ENCODE measurements around the gene CLIC5. TPM values are rescaled to one million over a fixed set of nuclear protein-coding genes. Genes with fewer than 3 reads are reported as not detected.

CLIC5 gene
- total RNA-seq, 1 donor from 2014 or later, result 31.3 TPM

DNA sequence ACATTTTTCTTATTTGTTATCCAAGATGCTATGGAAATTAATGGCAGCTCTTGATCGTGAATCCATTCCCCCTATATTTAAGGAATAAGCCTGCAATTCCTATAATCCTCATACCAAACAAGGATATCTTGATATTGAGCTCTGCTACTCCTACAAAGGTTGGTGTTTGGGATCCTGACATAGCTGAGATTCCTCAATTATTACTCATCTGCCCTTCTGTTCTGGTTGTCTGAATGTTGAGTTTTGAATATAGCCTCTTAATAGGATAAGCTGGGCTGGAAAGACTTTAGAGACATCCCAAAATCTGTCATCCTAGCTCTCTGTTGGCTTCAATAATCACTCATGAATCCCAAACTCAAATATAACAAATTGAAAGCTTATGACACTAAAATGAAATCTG is 49.9 kb downstream of the CLIC5 start:
- H3K27me3 Mint-ChIP-seq, result no peaks in the 10 kb centered on the region
- H3K27ac Mint-ChIP-seq, result no peak overlapping the region
- peaks cover 8% of the 10 kb centered on the region for H3K4me1 Mint-ChIP-seq (ENCODE audit: unreplicated experiment)
- no peak overlapping the region for H3K4me3 Mint-ChIP-seq
- no peak for DNase-seq (ENCODE audit: extremely low spot score, unreplicated experiment)
- TF ChIP-seq, protein P1, sequence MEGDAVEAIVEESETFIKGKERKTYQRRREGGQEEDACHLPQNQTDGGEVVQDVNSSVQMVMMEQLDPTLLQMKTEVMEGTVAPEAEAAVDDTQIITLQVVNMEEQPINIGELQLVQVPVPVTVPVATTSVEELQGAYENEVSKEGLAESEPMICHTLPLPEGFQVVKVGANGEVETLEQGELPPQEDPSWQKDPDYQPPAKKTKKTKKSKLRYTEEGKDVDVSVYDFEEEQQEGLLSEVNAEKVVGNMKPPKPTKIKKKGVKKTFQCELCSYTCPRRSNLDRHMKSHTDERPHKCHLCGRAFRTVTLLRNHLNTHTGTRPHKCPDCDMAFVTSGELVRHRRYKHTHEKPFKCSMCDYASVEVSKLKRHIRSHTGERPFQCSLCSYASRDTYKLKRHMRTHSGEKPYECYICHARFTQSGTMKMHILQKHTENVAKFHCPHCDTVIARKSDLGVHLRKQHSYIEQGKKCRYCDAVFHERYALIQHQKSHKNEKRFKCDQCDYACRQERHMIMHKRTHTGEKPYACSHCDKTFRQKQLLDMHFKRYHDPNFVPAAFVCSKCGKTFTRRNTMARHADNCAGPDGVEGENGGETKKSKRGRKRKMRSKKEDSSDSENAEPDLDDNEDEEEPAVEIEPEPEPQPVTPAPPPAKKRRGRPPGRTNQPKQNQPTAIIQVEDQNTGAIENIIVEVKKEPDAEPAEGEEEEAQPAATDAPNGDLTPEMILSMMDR (conservative IDR thresholded peaks at IDR 0.05), result no peak
- peaks cover 11% of the 10 kb centered on the region for H3K9me3 Mint-ChIP-seq
- no peaks in the 10 kb centered on the region for H3K36me3 Mint-ChIP-seq

DNA sequence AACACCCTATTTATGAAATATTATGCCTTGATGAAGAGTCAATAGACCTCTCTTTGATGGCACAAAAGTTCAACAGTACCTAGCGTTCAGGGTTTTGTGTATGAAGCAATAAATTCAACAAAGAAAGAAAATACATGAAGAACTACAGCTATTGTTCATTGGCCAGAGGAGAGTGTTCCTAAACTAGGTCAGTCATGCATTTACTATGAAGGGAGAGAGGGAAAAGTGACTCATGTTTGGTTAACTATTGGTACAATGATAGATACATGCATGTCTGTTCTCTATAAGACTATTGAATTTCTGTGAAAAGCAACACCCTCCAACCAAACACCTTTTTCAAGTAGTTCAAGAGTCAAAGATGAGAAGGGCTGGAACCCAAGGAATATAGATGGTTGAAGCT is 50.7 kb downstream of the CLIC5 start:
- Mint-ChIP-seq H3K9me3 (peaks cover 11% of the 10 kb centered on the region), H3K27ac (no peak overlapping the region), H3K4me1 (ENCODE audit: unreplicated experiment) (peaks cover 5% of the 10 kb centered on the region), H3K4me3 (no peak overlapping the region), H3K36me3 (no peaks in the 10 kb centered on the region), H3K27me3 (no peaks in the 10 kb centered on the region)
- no peak for DNase-seq (ENCODE audit: extremely low spot score, unreplicated experiment)
- TF ChIP-seq, protein P1 (conservative IDR thresholded peaks at IDR 0.05), result no peak

DNA sequence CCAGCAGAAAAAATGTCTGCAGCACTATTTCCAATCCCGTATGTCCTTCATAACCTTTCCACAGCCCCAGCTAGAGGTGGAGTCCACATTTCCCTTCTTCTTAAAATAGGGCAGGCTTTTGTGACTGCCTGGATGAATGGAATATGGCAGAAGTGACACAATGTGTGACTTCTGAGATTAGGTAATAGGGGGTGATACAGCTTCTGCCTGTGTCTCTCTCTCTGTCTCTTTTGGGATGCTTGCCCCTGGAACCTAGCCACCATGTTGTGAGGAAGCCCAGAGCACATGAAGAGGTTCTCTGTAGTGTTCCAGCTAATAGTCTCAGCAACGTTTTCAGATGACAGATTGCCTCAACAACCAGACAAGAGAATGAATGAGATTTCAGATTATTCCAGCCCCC is 51.4 kb downstream of the CLIC5 start:
- Mint-ChIP-seq H3K4me3 (no peak overlapping the region), H3K36me3 (no peaks in the 10 kb centered on the region), H3K9me3 (peaks cover 11% of the 10 kb centered on the region), H3K27ac (no peak overlapping the region), H3K4me1 (ENCODE audit: unreplicated experiment) (peaks cover 9% of the 10 kb centered on the region), H3K27me3 (no peaks in the 10 kb centered on the region)
- no peak for DNase-seq (ENCODE audit: extremely low spot score, unreplicated experiment)
- TF ChIP-seq, protein P1 (conservative IDR thresholded peaks at IDR 0.05), result no peak

DNA sequence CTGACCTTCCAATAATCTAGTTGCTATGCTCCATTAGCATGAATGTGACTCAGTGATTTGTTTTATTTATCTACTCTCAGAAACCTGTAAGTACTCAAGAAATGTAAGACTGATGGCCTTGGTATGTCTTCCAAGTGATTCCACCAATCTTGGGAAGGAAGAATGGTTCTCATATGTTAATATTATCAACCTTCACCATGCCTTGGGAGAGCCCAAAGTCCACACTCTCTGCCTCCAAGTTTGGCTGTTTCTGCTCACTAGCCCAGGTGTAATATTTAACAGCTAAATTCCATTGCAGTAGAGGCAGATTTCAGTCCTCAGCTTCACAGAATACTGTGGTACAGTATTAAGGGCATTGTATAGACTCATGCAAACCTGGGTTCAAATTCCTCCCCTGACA is 51.8 kb downstream of the CLIC5 start:
- no peaks in the 10 kb centered on the region for H3K36me3 Mint-ChIP-seq
- TF ChIP-seq, protein P1 (conservative IDR thresholded peaks at IDR 0.05), result no peak
- no peak for DNase-seq (ENCODE audit: extremely low spot score, unreplicated experiment)
- H3K27me3 Mint-ChIP-seq, result no peaks in the 10 kb centered on the region
- H3K4me3 Mint-ChIP-seq, result no peak overlapping the region
- H3K27ac Mint-ChIP-seq, result no peak overlapping the region
- peaks cover 9% of the 10 kb centered on the region for H3K4me1 Mint-ChIP-seq (ENCODE audit: unreplicated experiment)
- H3K9me3 Mint-ChIP-seq, result peaks cover 11% of the 10 kb centered on the region

DNA sequence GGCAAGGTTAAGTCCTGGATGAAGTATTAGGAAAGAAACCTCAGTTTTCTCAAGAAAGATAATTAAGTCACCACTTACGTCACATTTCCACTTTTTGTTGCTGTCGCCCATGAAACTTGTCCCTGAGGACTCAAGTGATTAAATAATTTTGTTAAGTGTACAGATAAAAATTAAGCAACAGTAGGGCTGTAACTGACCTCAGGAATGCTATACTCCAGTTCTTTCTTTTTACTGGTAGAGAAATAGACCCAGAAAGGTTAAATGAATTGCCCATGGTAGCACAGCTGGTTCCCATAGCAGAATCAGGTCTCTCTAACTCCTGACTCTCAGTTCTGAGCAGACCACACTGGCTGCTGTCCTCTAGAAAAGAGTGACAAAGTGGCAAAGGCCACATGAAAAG is 54.5 kb downstream of the CLIC5 start:
- H3K9me3 Mint-ChIP-seq, result peaks cover 7% of the 10 kb centered on the region
- no peaks in the 10 kb centered on the region for H3K27me3 Mint-ChIP-seq
- TF ChIP-seq, protein P1 (conservative IDR thresholded peaks at IDR 0.05), result no peak
- no peak overlapping the region for H3K4me3 Mint-ChIP-seq
- H3K27ac Mint-ChIP-seq, result no peak overlapping the region
- H3K36me3 Mint-ChIP-seq, result no peaks in the 10 kb centered on the region
- DNase-seq (ENCODE audit: extremely low spot score, unreplicated experiment), result no peak
- peaks cover 11% of the 10 kb centered on the region for H3K4me1 Mint-ChIP-seq (ENCODE audit: unreplicated experiment)

All from type B pancreatic cell (in vitro differentiated cells).